Osteocyte (in vitro differentiated cells): Measurements from ENCODE around the gene NUFIP1. TPM values are rescaled to one million over a fixed set of nuclear protein-coding genes. Genes with fewer than 3 reads are reported as not detected.

Experiments
- DNase-seq: peaks from one replicate; pipeline ENCODE4 v3.0.0; 2021; ENCODE audit warnings: mixed read lengths; ENCODE audit not compliant: unreplicated experiment; ENCODE audit errors: extremely low spot score
- H3K27ac Mint-ChIP-seq: one replicate; pipeline ENCODE4 v1.8.0; 2021; ENCODE audit warnings: mild to moderate bottlenecking, mixed read lengths; ENCODE audit not compliant: unreplicated experiment
- H3K27me3 Mint-ChIP-seq: one replicate; pipeline ENCODE4 v1.8.0; 2021; ENCODE audit warnings: mixed read lengths; ENCODE audit not compliant: unreplicated experiment
- H3K36me3 Mint-ChIP-seq: one replicate; pipeline ENCODE4 v1.8.0; 2021; ENCODE audit warnings: mixed read lengths; ENCODE audit not compliant: unreplicated experiment
- H3K4me1 Mint-ChIP-seq: one replicate; pipeline ENCODE4 v1.8.0; 2021; ENCODE audit warnings: mixed read lengths; ENCODE audit not compliant: unreplicated experiment
- H3K4me3 Mint-ChIP-seq: one replicate; pipeline ENCODE4 v1.8.0; 2021; ENCODE audit warnings: mild to moderate bottlenecking, moderate library complexity, mixed read lengths; ENCODE audit not compliant: unreplicated experiment
- H3K9me3 Mint-ChIP-seq: one replicate; pipeline ENCODE4 v1.8.0; 2021; ENCODE audit warnings: mixed read lengths; ENCODE audit not compliant: unreplicated experiment
- CTCF ChIP-seq: fragments of 200-600 bp; sonication (generic); IDR thresholded peaks from 2 replicates; pipeline ENCODE4 v1.5.0; 2021; ENCODE audit warnings: antibody characterized with exemption, mild to moderate bottlenecking, moderate library complexity
- total RNA-seq: library from RNA; stranded (reverse); gene quantifications from 2 replicates; pipeline ENCODE4 v1.2.1, GENCODE V29; 2021

Gene NUFIP1
- total RNA-seq, 1 donor from 2014 or later = 6.9 TPM

DNA sequence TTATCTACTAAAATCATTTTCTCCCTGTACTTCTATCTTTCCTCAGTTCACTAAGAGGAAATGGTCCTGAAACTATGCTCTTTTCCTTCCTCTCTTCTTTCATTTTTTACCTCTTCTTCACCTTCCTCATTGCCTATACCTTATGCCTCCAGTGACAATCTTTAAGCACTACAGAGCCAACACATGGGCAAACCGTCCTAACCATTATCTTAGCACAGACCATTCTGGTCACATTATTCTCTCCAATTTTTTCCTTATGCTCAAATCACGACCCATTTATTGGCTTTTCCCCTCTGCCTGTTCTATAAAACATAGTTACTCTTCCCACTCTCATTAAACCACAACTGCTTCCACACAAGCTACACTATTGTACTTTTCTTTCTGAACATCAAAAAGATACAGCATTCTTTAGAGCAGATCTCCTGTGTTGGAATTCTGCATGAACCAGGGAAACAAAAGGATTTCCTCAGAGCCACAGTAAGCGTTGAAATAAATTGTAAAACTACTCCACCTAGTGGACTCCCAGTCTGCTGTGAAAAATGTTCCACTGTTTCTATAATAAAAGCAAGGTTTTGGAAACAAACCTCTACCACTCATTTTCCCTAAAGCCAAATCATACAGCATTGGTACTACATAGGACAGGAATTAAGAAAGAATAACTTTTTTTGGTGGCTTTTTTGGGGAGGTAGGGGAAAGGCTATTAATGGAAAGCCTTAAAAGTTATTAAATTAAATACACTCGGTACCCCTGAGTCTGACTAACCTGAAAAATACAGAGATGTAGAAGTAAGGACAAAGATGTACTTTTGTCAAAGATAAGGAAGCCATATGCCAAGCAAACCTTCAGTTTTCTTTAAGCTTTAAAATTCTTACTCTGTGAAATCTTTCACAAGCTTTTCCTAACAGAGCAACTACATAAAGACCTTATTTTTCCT is 19.5 kb downstream of the NUFIP1 start:
- H3K36me3 Mint-ChIP-seq = peaks cover 14% of the 10 kb centered on the region
- no peak overlapping the region for H3K27ac Mint-ChIP-seq
- no peak for DNase-seq
- H3K4me3 Mint-ChIP-seq = no peak overlapping the region
- H3K9me3 Mint-ChIP-seq = no peaks in the 10 kb centered on the region
- TF ChIP-seq CTCF = peak; percentile 82
- H3K27me3 Mint-ChIP-seq = no peaks in the 10 kb centered on the region
- peaks cover 18% of the 10 kb centered on the region for H3K4me1 Mint-ChIP-seq

DNA sequence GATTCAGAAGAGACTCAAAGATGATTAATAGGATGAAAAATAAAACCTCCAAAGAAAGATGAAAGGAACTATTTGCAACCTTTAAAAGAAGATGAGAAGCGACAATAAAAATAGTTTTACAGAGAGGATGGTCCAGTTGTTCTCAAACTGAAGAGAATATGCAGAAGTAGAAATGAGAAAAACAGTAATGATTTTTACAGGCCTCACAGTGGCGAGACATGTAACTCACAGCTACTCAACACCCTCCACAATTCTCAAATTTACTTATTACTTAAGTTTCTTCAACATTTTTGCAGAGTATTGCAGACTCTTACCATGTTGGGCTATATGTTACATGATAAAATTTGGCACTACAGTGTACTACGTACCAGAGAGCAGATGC is 20.8 kb downstream of the NUFIP1 start:
- Mint-ChIP-seq H3K27ac (no peak overlapping the region), H3K9me3 (peaks cover 4% of the 10 kb centered on the region), H3K36me3 (peaks cover 28% of the 10 kb centered on the region), H3K27me3 (no peaks in the 10 kb centered on the region), H3K4me1 (peaks cover 18% of the 10 kb centered on the region), H3K4me3 (no peak overlapping the region)
- no peak for DNase-seq
- TF ChIP-seq CTCF = no peak

DNA sequence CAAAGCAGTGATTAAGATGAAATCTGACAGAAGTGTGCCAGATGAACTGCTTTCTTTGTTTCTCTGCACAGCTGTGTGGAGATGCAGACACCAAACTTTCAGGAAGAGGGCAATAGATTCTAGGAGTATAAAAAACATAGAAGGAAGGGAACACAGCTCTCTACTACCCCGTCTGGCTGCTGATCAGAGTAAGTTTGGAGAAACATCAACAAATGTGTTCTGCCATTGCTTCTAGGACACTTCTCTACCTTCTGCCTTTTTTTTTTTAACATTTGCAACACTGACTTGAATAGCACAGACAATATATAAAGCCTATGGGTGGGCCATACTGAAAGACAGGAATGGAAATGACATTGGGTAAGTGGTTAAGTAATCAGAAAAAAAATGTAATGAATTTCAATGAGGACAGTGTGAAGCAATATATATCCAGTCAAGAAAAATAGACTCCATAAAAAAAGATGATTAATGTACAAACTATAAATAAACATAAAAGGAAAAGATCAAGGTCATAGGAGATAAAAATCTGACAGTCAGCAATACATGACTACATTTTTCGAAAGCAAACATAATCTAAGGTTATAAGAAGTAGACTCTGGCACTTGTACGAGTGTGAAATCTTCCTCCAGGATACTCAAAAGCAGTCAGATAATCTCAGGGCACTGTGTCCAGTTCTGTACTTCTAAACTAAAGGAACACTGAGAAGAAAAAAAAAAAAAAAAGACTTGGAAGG is 21.4 kb downstream of the NUFIP1 start:
- no peaks in the 10 kb centered on the region for H3K27me3 Mint-ChIP-seq
- peak overlapping the region; percentile 43 for H3K27ac Mint-ChIP-seq
- peaks cover 18% of the 10 kb centered on the region for H3K4me1 Mint-ChIP-seq
- TF ChIP-seq CTCF = peak; percentile 42
- no peak for DNase-seq
- peaks cover 9% of the 10 kb centered on the region for H3K9me3 Mint-ChIP-seq
- H3K36me3 Mint-ChIP-seq = peaks cover 34% of the 10 kb centered on the region
- no peak overlapping the region for H3K4me3 Mint-ChIP-seq

- Mint-ChIP-seq H3K9me3 (peaks cover 23% of the 10 kb centered on the region), H3K4me1 (no peaks in the 10 kb centered on the region), H3K27ac (no peak overlapping the region), H3K4me3 (no peak overlapping the region), H3K27me3 (no peaks in the 10 kb centered on the region), H3K36me3 (peaks cover 53% of the 10 kb centered on the region)
- TF ChIP-seq CTCF = no peak
- DNase-seq = no peak
Observed at GRCh38 chr13:44961997-44962396, 27.3 kb downstream of the NUFIP1 start.

GRCh38 chr13:44955406-44955805 is 33.9 kb downstream of the NUFIP1 start:
- no peaks in the 10 kb centered on the region for H3K27me3 Mint-ChIP-seq
- peaks cover 15% of the 10 kb centered on the region for H3K36me3 Mint-ChIP-seq
- no peaks in the 10 kb centered on the region for H3K9me3 Mint-ChIP-seq
- TF ChIP-seq CTCF = no peak
- H3K4me1 Mint-ChIP-seq = peaks cover 9% of the 10 kb centered on the region
- DNase-seq = no peak
- H3K4me3 Mint-ChIP-seq = no peak overlapping the region
- H3K27ac Mint-ChIP-seq = no peak overlapping the region
